ENCODE data around the gene HOXA3. TPM values are rescaled to one million over a fixed set of nuclear protein-coding genes. Genes with fewer than 3 reads are reported as not detected.

HOXA3 gene
- total and polyA plus RNA-seq, 7 donors = 3.9 to 20.8 (median 10.3) TPM

DNA sequence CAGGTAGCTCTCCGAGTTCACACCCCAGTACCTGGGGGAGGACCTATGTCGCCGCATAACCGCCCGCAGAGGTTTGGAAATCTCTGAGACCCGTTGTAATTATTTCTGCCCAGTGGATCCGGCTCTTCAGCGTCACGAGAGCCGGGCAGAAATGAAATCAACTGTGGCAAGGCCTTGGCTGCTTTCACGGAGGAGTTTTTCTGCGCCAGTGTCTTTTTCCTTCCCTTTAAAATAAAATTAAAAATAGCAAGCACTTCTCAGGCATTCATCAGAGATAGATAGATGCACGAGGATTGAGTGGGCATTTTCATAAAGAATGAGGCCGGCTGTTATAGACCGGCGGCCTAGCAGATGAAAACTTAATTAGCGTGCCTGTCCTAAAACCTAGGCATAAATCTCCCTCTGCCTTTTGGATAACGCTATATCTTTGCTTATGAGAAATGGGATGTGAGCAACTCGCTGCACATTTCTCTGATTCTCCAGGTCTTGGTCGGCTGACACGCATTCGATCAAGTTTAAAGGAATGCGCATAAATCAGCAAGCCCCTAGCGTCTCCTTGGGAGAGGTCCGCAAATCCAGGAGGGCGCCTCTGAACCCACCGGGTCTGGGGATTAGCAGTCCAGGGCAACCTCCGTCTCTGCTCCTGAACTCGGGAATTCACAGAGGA is 41.1 kb upstream of the HOXA3 start:
- Histone ChIP-seq H3K9me3 (no peaks in the 10 kb centered on the region), H3K4me1 (peaks cover 0 to 72% (median 52%) of the 10 kb centered on the region in 4 donors), H3K36me3 (no peaks in the 10 kb centered on the region), H3K27me3 (peaks cover 0 to 29% (median 0%) of the 10 kb centered on the region in 3 donors), H3K4me3 (peak overlapping the region; percentile 43 to 76 (median 64)), H3K27ac (peak overlapping the region in 3 of 4 donors; percentile 97 to 98 (median 98))
- DNase-seq = no peak
- intact Hi-C loops (cut with DNase I) = loop anchor here (10.0 kb wide), 1 partner anchor 981 kb away; no protein-coding TSS in a partner anchor
- WGBS, 2 donors = 12 to 21% methylated on average over 29 of the region's 29 CpGs
- TF ChIP-seq EP300 (IDR thresholded peaks at IDR 0.05) (no peak), POLR2A (IDR thresholded peaks at IDR 0.05) (no peak), POLR2AphosphoS5 (IDR thresholded peaks at IDR 0.05) (no peak)
- TF ChIP-seq, protein P1, sequence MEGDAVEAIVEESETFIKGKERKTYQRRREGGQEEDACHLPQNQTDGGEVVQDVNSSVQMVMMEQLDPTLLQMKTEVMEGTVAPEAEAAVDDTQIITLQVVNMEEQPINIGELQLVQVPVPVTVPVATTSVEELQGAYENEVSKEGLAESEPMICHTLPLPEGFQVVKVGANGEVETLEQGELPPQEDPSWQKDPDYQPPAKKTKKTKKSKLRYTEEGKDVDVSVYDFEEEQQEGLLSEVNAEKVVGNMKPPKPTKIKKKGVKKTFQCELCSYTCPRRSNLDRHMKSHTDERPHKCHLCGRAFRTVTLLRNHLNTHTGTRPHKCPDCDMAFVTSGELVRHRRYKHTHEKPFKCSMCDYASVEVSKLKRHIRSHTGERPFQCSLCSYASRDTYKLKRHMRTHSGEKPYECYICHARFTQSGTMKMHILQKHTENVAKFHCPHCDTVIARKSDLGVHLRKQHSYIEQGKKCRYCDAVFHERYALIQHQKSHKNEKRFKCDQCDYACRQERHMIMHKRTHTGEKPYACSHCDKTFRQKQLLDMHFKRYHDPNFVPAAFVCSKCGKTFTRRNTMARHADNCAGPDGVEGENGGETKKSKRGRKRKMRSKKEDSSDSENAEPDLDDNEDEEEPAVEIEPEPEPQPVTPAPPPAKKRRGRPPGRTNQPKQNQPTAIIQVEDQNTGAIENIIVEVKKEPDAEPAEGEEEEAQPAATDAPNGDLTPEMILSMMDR (IDR thresholded peaks at IDR 0.05) = no peak

DNA sequence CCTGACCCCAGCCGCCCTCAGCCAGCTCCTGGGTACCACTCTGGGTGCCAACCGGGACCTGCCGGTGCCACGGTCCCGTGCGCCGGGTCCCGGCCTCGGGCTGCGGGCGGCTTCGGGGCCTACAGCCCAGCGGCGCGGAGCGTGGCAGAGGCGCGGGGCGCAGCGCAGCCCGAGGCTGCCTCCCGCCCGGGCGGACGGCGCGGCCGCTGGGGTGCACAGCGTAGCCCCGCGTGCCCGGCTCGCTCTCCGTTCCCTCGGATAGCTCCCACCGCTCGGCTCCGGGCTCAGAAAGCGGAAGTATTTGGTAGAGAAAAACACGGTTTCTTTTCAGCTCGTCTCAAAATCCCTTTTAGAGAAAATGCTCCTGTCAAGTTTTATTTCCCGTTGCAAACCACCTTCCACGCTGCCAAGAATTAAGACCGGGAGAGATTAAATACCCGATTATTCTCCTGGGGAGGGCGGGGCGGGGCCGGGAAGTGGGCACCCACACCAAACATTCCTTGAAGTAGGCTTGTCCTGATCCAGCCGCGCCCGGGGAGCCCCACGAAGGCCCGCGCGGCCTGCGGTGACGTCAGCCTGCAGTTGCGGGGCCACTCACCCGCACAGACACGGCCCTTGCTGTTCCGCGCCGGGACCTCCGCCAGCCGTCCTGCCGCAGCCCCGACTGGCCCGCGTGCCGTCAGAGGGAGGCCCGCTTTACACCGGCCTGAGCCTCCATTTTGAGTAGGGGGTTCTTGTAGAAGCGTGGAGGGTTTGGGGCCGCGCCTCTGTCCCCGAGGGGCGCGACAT is 40.4 kb upstream of the HOXA3 start:
- Histone ChIP-seq H3K27me3 (peaks cover 0 to 23% (median 0%) of the 10 kb centered on the region in 3 donors), H3K27ac (peak overlapping the region in 3 of 4 donors; percentile 97 to 98 (median 98)), H3K4me3 (peak overlapping the region; percentile 43 to 76 (median 64)), H3K36me3 (no peaks in the 10 kb centered on the region), H3K4me1 (peaks cover 0 to 73% (median 55%) of the 10 kb centered on the region in 4 donors), H3K9me3 (no peaks in the 10 kb centered on the region)
- peak; percentile 86 for DNase-seq
- WGBS, 2 donors = 1 to 3% methylated on average over 78 of the region's 78 CpGs
- peak in 3 of 4 donors; percentile 17 to 64 (median 41) for TF ChIP-seq POLR2AphosphoS5 (IDR thresholded peaks at IDR 0.05)
- no peak for TF ChIP-seq EP300 (IDR thresholded peaks at IDR 0.05)
- intact Hi-C loops (cut with DNase I) = loop anchor here (10.0 kb wide), 1 partner anchor 982 kb away; no protein-coding TSS in a partner anchor

DNA sequence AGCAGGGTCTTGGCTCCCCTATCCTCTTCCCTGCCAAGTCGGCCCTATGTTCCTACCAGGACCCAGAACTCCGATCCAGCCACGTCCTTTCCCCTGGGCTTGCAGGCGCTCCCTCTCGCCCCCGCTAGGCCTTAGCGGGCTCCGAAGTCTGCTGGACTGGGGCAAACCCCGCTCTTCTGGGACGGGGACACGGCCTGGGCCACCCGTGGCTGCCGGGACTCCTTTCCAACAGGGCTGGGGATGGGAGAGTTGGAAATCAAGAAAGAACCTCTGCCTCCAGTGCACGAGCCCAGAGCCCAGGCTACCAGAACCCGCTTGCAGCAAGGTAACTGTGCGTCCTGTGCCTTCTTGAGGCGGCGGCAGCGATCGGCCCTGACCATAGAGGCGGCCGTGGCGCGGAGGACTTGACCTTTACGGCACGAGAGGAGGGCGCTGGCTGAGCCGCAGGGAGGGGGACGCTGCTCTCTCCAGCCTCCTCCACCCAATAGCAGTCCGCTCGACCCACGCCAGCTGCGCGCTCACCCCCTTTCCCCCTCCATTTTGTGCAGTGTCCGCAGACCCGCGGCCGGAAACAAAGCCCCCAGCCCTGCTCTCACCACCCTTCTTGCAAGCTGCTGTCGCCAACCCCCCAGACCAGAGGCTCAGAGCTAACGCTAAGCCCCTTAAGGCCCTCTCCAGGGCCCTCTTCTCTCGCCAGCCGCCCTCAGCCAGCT is 39.6 kb upstream of the HOXA3 start:
- WGBS, 2 donors = 5 to 18% methylated on average over 42 of the region's 42 CpGs

DNA sequence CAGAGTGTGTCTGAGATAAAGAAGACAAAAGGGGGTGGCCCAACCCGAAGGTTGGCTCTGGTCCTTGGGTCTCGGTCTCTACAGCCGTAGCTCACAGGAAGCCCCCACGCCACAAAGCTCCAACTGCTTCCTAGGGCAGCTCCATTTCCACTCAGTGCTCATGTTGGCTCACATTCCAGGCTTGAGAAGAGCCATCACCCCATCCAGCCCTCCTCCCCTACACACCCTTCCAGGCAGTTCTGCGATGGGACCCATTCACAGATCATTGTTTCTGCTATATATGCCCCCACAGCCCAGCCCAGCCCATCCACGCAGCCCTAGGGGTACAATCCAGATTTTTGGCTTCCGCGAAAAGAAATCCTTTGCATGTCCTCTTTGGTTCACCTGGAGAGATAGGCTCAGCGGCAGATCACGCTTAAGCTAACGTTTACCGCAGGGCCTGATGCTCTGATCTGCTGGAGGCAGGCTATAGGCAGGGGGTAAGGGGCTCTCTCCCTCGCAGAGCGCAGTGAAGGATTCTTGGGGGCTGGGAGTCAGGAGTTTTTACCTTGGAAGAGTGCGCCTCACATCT is 38.9 kb upstream of the HOXA3 start:
- intact Hi-C loops (cut with DNase I) = loop anchor here (10.0 kb wide), 1 partner anchor 984 kb away; no protein-coding TSS in a partner anchor
- H3K27me3 ChIP-seq = peaks cover 0 to 20% (median 0%) of the 10 kb centered on the region in 3 donors
- H3K27ac ChIP-seq = peak overlapping the region in 3 of 4 donors; percentile 97 to 98 (median 98)
- no peaks in the 10 kb centered on the region for H3K9me3 ChIP-seq
- TF ChIP-seq, protein P1 (IDR thresholded peaks at IDR 0.05) = no peak
- no peak for TF ChIP-seq POLR2A (IDR thresholded peaks at IDR 0.05)
- TF ChIP-seq POLR2AphosphoS5 (IDR thresholded peaks at IDR 0.05) = no peak
- TF ChIP-seq EP300 (IDR thresholded peaks at IDR 0.05) = no peak
- no peaks in the 10 kb centered on the region for H3K36me3 ChIP-seq
- WGBS, 2 donors = 15 to 37% methylated on average over 15 of the region's 15 CpGs
- peaks cover 0 to 87% (median 49%) of the 10 kb centered on the region in 4 donors for H3K4me1 ChIP-seq
- no peak for DNase-seq
- H3K4me3 ChIP-seq = peak overlapping the region; percentile 43 to 76 (median 64)

More for the DNA sequence above, 39.6 kb upstream of the HOXA3 start:
- Histone ChIP-seq H3K4me3 (peak overlapping the region; percentile 43 to 76 (median 64)), H3K27me3 (peaks cover 0 to 20% (median 0%) of the 10 kb centered on the region in 3 donors), H3K27ac (peak overlapping the region in 3 of 4 donors; percentile 97 to 98 (median 98)), H3K9me3 (no peaks in the 10 kb centered on the region), H3K36me3 (no peaks in the 10 kb centered on the region), H3K4me1 (peaks cover 0 to 79% (median 53%) of the 10 kb centered on the region in 4 donors)
- DNase-seq = peak; percentile 91
- intact Hi-C loops (cut with DNase I) = loop anchor here (10.0 kb wide), 1 partner anchor 983 kb away; no protein-coding TSS in a partner anchor
- TF ChIP-seq, protein P1 (IDR thresholded peaks at IDR 0.05) = no peak
- TF ChIP-seq POLR2AphosphoS5 (IDR thresholded peaks at IDR 0.05) (peak; percentile 49 to 75 (median 58)), EP300 (IDR thresholded peaks at IDR 0.05) (no peak), POLR2A (IDR thresholded peaks at IDR 0.05) (peak in 1 of 2 donors; percentile 44)
